HepG2 (cell line): ENCODE results near the gene GFRA1. TPM values are rescaled to one million over a fixed set of nuclear protein-coding genes. Genes with fewer than 3 reads are reported as not detected.

Source experiments
- ATAC-seq: fragments of 200-7000 bp; cut with Tn5 transposase; 3 replicates; pipeline ENCODE4 v1.9.1; 2020; ENCODE audit warnings: mild to moderate bottlenecking, moderate library complexity
- BruUV-seq: library from RNA; stranded (reverse); fragments of 400-500 nt; replicated peaks from 2 replicates; lab custom pipeline; 2021; lab: Mats Ljungman, UMichigan
- CTCF ChIA-PET: fragments of 300-600 bp; formaldehyde crosslinking; extraction: SDS; loops from one replicate; lab custom pipeline; 2021; ENCODE audit warnings: low total read pairs, inconsistent platforms, low intra/inter-chr PET ratio; lab: Yijun Ruan, JAX
- POLR2A ChIA-PET: fragments of 350-600 bp; sonication (Branson Sonifier 250); formaldehyde crosslinking; loops from one replicate; lab custom pipeline; 2020; ENCODE audit warnings: antibody characterized with exemption, inconsistent platforms; lab: Yijun Ruan, JAX
- DNase-seq: peaks from one replicate; pipeline ENCODE4 v3.0.0-alpha.2; 2015; ENCODE audit warnings: low spot score
- FAIRE-seq: peaks from 3 replicates; lab custom pipeline; 2011; peaks lifted over from hg19 to GRCh38; lab: Jason Lieb, UNC
- H2AFZ ChIP-seq: one replicate; pipeline ENCODE4 v1.6.1; 2011; ENCODE audit warnings: low read length, inconsistent platforms
- H3K27ac ChIP-seq: fragments of 300-600 bp; 3 replicates; pipeline ENCODE4 v1.8.0; 2011; ENCODE audit warnings: mixed run types, mild to moderate bottlenecking, mixed read lengths, low read length, inconsistent platforms; ENCODE audit not compliant: insufficient read depth; ENCODE audit errors: extremely low read length
- H3K27me3 ChIP-seq, 2 experiments: fragments of 200-600 bp in 1 of 2; 2 replicates in 1 of 2; 3 replicates in 1 of 2; pipeline versions ENCODE4 v1.6.0 to v1.8.0; 2011; ENCODE audit warnings: low read length in 2 of 2, mild to moderate bottlenecking in 2 of 2, moderate library complexity in 2 of 2, inconsistent platforms in 1 of 2; ENCODE audit not compliant: insufficient read depth in 2 of 2, control insufficient read depth in 1 of 2
- H3K36me3 ChIP-seq, 2 experiments: fragments of 200-600 bp in 1 of 2; replicated peaks in 1 of 2; 2 replicates in 1 of 2; 3 replicates in 1 of 2; pipeline versions ENCODE4 v1.5.1 to v1.8.0; 2011; ENCODE audit warnings: low read length in 2 of 2, inconsistent platforms in 1 of 2; ENCODE audit not compliant: insufficient read depth in 2 of 2, control insufficient read depth in 1 of 2
- H3K4me1 ChIP-seq: 2 replicates; pipeline ENCODE4 v1.5.1; 2012; ENCODE audit warnings: low read length, inconsistent platforms; ENCODE audit not compliant: insufficient read depth
- H3K4me2 ChIP-seq: 2 replicates; pipeline ENCODE4 v1.6.0; 2011; ENCODE audit warnings: low read depth, low read length, inconsistent platforms
- H3K4me3 ChIP-seq, 3 experiments: fragments of 200-600 bp in 1 of 3; sonication (generic), shearing (Covaris generic) in 1 of 3; replicated peaks in 1 of 3; 2 replicates each; pipeline ENCODE4 v1.5.1; 2011 to 2016; ENCODE audit warnings: low read length in 3 of 3, inconsistent platforms in 2 of 3, low read depth in 2 of 3, mild to moderate bottlenecking in 2 of 3, control low read depth in 1 of 3, mixed read lengths in 1 of 3; ENCODE audit not compliant: insufficient read depth in 1 of 3
- H3K79me2 ChIP-seq: one replicate; pipeline ENCODE4 v1.6.1; 2011; ENCODE audit warnings: low read length, inconsistent platforms; ENCODE audit not compliant: insufficient read depth
- H3K9ac ChIP-seq: 2 replicates; pipeline ENCODE4 v1.6.0; 2011; ENCODE audit warnings: mild to moderate bottlenecking, low read depth, low read length, inconsistent platforms; ENCODE audit not compliant: insufficient read depth
- H3K9me3 ChIP-seq: 2 replicates; pipeline ENCODE4 v1.5.1; 2012; ENCODE audit warnings: mild to moderate bottlenecking, low read length
- H4K20me1 ChIP-seq: 2 replicates; pipeline ENCODE4 v1.6.0; 2011; ENCODE audit warnings: inconsistent platforms, mild to moderate bottlenecking, low read length, moderate library complexity; ENCODE audit not compliant: insufficient read depth
- GLI4 ChIP-seq: sonication (generic); formaldehyde crosslinking; IDR thresholded peaks from 2 replicates; pipeline ENCODE4 v1.5.1; 2020; ENCODE audit warnings: missing genetic modification reagents, mild to moderate bottlenecking, moderate library complexity, borderline replicate concordance
- KDM5B ChIP-seq: sonication (generic); formaldehyde crosslinking; IDR thresholded peaks from 2 replicates; pipeline ENCODE4 v1.4.0; 2020; ENCODE audit warnings: missing genetic modification reagents, mild to moderate bottlenecking, borderline replicate concordance
- KMT2B ChIP-seq: IDR thresholded peaks from 2 replicates; pipeline ENCODE4 v1.6.1; 2016; ENCODE audit warnings: missing genetic modification reagents, missing compliant biosample characterization
- MZF1 ChIP-seq: sonication (generic); formaldehyde crosslinking; IDR thresholded peaks from 2 replicates; pipeline ENCODE4 v1.8.1; 2023; ENCODE audit warnings: mild to moderate bottlenecking, missing genetic modification reagents, borderline replicate concordance
- NFE2L1 ChIP-seq: sonication (generic); formaldehyde crosslinking; IDR thresholded peaks from 2 replicates; pipeline ENCODE4 v1.4.0; 2020; ENCODE audit warnings: missing genetic modification reagents, mild to moderate bottlenecking, borderline replicate concordance
- ZNF468 ChIP-seq: sonication (generic); formaldehyde crosslinking; IDR thresholded peaks from 2 replicates; pipeline ENCODE4 v1.8.0; 2022; ENCODE audit warnings: mild to moderate bottlenecking, moderate library complexity, missing genetic modification reagents
- ZNF75D ChIP-seq: sonication (generic); formaldehyde crosslinking; IDR thresholded peaks from 2 replicates; pipeline ENCODE4 v1.8.1; 2023; ENCODE audit warnings: missing genetic modification reagents, mild to moderate bottlenecking, borderline replicate concordance
- WGBS: methylation state at CpG from one replicate; pipeline ENCODE4 v1.1.6; 2017; ENCODE audit warnings: low lambda C conversion rate; 5-methylcytosine and 5-hydroxymethylcytosine counted together
- in situ Hi-C: cut with HindIII; loops from 2 replicates; pipeline ENCODE4 v1.10.0; 2017; ENCODE audit warnings: low pct_unique_long_range_greater_than_20kb; ENCODE audit not compliant: extremely low pct_ligation_motif_present
- intact Hi-C: fragments of 100-400 bp; cut with micrococcal nuclease; formaldehyde crosslinking; loops from one replicate; pipeline ENCODE4 v1.10.0; 2022; ENCODE audit not compliant: unreplicated experiment
- polyA plus RNA-seq, 8 experiments: library from polyadenylated mRNA; depleted of rRNA in 3 of 8; stranded (reverse) in 7 of 8; unstranded in 1 of 8; fragments of >200 nt; fragmentation: Illumina TruSeq in 4 of 8; extraction: Trizol in 4 of 8; gene quantifications; 2 replicates each; pipeline versions ENCODE4 v1.2.1 to v1.2.3, GENCODE V29; 2011 to 2016; ENCODE audit warnings: low read depth in 4 of 8, missing spikeins in 1 of 8, mixed read lengths in 1 of 8; ENCODE audit not compliant: insufficient read depth in 1 of 8
- total RNA-seq, 5 experiments: library from RNA; depleted of rRNA; stranded (reverse); fragments of >200 nt; fragmentation: Illumina TruSeq; extraction: Trizol; gene quantifications; 2 replicates each; pipeline ENCODE4 v1.2.3, GENCODE V29; 2016; ENCODE audit warnings: low read depth in 1 of 5
- TF ChIP-seq, protein P1 (sequence below): sonication (generic); formaldehyde crosslinking; IDR thresholded peaks from 2 replicates; pipeline ENCODE4 v1.4.0; 2020; ENCODE audit warnings: missing genetic modification reagents
- TF ChIP-seq, protein P2 (sequence below): sonication (generic); formaldehyde crosslinking; conservative IDR thresholded peaks from 2 replicates; pipeline ENCODE4 v1.8.0; 2022; ENCODE audit warnings: mild to moderate bottlenecking, moderate library complexity, missing genetic modification reagents
- TF ChIP-seq, protein P3 (sequence below): sonication (generic); formaldehyde crosslinking; IDR thresholded peaks from 2 replicates; pipeline ENCODE4 v1.4.0; 2020; ENCODE audit warnings: missing genetic modification reagents
- TF ChIP-seq, protein P4 (sequence below): sonication (generic); formaldehyde crosslinking; IDR thresholded peaks from 2 replicates; pipeline ENCODE4 v1.5.1; 2020; ENCODE audit warnings: missing genetic modification reagents, mild to moderate bottlenecking, borderline replicate concordance

Gene GFRA1
- total and polyA plus RNA-seq, 2 of the 13 experiments (the other 11 are each of a cell fraction or from before 2014, with no cell fraction given) = not detected

DNA sequence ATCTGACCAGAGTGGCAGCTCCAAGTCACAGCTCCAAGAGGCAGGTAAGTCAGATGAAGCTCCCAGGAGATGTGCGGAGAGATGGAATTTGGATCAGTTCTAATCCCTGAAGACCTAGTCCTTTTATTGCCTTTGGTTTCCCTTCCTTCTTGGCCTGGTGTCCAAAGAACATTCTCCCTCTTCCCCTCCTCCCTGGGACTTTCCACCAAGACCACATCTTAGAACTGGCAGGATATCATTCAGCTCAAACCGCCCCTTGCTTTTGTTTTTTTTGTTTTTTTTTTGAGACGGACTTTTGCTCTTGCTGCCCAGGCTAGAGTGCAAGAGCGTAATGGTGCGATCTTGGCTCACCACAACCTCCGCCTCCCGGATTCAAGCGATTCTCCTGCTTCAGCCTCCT, 190.8 kb downstream of the GFRA1 start:
- in situ Hi-C loops (no loop called here), intact Hi-C loops (loop anchor here (5.0 kb wide), 1 partner anchor 205 kb away; no protein-coding TSS in a partner anchor)
- Histone ChIP-seq H3K4me3 (no peak overlapping the region), H3K36me3 (no peaks in the 10 kb centered on the region), H3K4me2 (no peak overlapping the region), H3K4me1 (no peaks in the 10 kb centered on the region), H3K9me3 (no peaks in the 10 kb centered on the region), H3K27me3 (no peaks in the 10 kb centered on the region; a peak in 1 of 5 replicates), H3K27ac (no peak overlapping the region), H2AFZ (no peak overlapping the region), H3K79me2 (no peaks in the 10 kb centered on the region), H4K20me1 (no peaks in the 10 kb centered on the region), H3K9ac (no peak overlapping the region)
- 58% methylated on average over 8 of the region's 8 CpGs for WGBS
- ATAC-seq = no peak
- ChIA-PET POLR2A (no interaction called here), CTCF (no interaction called here)
- FAIRE-seq = no peak
- no TSS peak for BruUV-seq
- no peak for DNase-seq
- TF ChIP-seq NFE2L1 (CRISPR knock-in tag) (no peak), MZF1 (no peak), KMT2B (CRISPR knock-in tag) (no peak), ZNF468 (CRISPR knock-in tag) (no peak), GLI4 (CRISPR knock-in tag) (no peak), KDM5B (no peak), ZNF75D (CRISPR knock-in tag) (no peak)
- TF ChIP-seq, protein P1, sequence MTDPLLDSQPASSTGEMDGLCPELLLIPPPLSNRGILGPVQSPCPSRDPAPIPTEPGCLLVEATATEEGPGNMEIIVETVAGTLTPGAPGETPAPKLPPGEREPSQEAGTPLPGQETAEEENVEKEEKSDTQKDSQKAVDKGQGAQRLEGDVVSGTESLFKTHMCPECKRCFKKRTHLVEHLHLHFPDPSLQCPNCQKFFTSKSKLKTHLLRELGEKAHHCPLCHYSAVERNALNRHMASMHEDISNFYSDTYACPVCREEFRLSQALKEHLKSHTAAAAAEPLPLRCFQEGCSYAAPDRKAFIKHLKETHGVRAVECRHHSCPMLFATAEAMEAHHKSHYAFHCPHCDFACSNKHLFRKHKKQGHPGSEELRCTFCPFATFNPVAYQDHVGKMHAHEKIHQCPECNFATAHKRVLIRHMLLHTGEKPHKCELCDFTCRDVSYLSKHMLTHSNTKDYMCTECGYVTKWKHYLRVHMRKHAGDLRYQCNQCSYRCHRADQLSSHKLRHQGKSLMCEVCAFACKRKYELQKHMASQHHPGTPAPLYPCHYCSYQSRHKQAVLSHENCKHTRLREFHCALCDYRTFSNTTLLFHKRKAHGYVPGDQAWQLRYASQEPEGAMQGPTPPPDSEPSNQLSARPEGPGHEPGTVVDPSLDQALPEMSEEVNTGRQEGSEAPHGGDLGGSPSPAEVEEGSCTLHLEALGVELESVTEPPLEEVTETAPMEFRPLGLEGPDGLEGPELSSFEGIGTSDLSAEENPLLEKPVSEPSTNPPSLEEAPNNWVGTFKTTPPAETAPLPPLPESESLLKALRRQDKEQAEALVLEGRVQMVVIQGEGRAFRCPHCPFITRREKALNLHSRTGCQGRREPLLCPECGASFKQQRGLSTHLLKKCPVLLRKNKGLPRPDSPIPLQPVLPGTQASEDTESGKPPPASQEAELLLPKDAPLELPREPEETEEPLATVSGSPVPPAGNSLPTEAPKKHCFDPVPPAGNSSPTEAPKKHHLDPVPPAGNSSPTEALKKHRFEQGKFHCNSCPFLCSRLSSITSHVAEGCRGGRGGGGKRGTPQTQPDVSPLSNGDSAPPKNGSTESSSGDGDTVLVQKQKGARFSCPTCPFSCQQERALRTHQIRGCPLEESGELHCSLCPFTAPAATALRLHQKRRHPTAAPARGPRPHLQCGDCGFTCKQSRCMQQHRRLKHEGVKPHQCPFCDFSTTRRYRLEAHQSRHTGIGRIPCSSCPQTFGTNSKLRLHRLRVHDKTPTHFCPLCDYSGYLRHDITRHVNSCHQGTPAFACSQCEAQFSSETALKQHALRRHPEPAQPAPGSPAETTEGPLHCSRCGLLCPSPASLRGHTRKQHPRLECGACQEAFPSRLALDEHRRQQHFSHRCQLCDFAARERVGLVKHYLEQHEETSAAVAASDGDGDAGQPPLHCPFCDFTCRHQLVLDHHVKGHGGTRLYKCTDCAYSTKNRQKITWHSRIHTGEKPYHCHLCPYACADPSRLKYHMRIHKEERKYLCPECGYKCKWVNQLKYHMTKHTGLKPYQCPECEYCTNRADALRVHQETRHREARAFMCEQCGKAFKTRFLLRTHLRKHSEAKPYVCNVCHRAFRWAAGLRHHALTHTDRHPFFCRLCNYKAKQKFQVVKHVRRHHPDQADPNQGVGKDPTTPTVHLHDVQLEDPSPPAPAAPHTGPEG = no peak
- TF ChIP-seq, protein P2, sequence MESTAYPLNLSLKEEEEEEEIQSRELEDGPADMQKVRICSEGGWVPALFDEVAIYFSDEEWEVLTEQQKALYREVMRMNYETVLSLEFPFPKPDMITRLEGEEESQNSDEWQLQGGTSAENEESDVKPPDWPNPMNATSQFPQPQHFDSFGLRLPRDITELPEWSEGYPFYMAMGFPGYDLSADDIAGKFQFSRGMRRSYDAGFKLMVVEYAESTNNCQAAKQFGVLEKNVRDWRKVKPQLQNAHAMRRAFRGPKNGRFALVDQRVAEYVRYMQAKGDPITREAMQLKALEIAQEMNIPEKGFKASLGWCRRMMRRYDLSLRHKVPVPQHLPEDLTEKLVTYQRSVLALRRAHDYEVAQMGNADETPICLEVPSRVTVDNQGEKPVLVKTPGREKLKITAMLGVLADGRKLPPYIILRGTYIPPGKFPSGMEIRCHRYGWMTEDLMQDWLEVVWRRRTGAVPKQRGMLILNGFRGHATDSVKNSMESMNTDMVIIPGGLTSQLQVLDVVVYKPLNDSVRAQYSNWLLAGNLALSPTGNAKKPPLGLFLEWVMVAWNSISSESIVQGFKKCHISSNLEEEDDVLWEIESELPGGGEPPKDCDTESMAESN (CRISPR knock-in tag) = no peak
- TF ChIP-seq, protein P3, sequence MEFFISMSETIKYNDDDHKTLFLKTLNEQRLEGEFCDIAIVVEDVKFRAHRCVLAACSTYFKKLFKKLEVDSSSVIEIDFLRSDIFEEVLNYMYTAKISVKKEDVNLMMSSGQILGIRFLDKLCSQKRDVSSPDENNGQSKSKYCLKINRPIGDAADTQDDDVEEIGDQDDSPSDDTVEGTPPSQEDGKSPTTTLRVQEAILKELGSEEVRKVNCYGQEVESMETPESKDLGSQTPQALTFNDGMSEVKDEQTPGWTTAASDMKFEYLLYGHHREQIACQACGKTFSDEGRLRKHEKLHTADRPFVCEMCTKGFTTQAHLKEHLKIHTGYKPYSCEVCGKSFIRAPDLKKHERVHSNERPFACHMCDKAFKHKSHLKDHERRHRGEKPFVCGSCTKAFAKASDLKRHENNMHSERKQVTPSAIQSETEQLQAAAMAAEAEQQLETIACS (CRISPR knock-in tag) = no peak
- TF ChIP-seq, protein P4, sequence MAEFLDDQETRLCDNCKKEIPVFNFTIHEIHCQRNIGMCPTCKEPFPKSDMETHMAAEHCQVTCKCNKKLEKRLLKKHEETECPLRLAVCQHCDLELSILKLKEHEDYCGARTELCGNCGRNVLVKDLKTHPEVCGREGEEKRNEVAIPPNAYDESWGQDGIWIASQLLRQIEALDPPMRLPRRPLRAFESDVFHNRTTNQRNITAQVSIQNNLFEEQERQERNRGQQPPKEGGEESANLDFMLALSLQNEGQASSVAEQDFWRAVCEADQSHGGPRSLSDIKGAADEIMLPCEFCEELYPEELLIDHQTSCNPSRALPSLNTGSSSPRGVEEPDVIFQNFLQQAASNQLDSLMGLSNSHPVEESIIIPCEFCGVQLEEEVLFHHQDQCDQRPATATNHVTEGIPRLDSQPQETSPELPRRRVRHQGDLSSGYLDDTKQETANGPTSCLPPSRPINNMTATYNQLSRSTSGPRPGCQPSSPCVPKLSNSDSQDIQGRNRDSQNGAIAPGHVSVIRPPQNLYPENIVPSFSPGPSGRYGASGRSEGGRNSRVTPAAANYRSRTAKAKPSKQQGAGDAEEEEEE (CRISPR knock-in tag) = no peak
